BE2C (cell line): ENCODE measurements around the gene RNF111.
A peak's percentile ranks its signal among the peaks of the same experiment; 100 is the strongest.

Experiments
- DNase-seq: peaks from one replicate; pipeline ENCODE4 v3.0.0-alpha.2; 2020
- H3K27me3 ChIP-seq: fragments of 250-450 bp; sonication (Bioruptor Pico); 2 replicates; pipeline ENCODE4 v1.5.1; 2020; ENCODE audit warnings: mild to moderate bottlenecking
- H3K36me3 ChIP-seq: fragments of 250-450 bp; sonication (Bioruptor Pico); 2 replicates; pipeline ENCODE4 v1.5.1; 2020; ENCODE audit warnings: mild to moderate bottlenecking
- H3K4me1 ChIP-seq: fragments of 250-450 bp; sonication (Bioruptor Pico); 2 replicates; pipeline ENCODE4 v1.5.1; 2020
- H3K4me3 ChIP-seq: 2 replicates; pipeline ENCODE4 v1.5.1; 2011; ENCODE audit warnings: low read depth, low read length
- H3K9me3 ChIP-seq: fragments of 250-450 bp; sonication (Bioruptor Pico); 2 replicates; pipeline ENCODE4 v1.5.1; 2020
- CTCF ChIP-seq: IDR thresholded peaks from 2 replicates; pipeline ENCODE4 v1.5.1; 2012; ENCODE audit warnings: mild to moderate bottlenecking, low read depth, low read length

The RNF111 gene

DNA sequence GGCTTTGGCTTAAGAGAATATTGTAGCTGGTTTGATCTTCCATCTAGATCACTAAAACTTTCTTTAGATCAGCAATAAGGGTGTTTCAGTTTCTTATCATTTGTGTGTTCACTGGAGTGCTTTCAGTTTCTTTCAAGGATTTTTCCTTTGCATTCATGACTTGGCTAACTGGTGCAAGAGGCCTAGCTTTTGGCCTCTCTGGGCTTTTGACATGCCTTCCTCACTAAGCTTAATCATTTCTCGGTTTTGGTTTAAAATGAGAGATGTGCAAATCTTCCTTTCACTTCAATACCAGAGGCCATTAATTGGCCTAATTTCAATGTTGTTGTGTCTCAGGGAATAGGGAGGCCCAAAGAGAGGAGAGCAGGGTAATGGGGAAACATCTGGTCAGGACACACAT is 87.1 kb downstream of the RNF111 start:
- H3K27me3 ChIP-seq = no peaks in the 10 kb centered on the region
- DNase-seq = no peak
- H3K36me3 ChIP-seq = peaks cover 26% of the 10 kb centered on the region
- no peaks in the 10 kb centered on the region; the same call in 1 of the 2 replicates for H3K9me3 ChIP-seq
- no peak for TF ChIP-seq CTCF
- no peaks in the 10 kb centered on the region for H3K4me1 ChIP-seq
- no peak overlapping the region for H3K4me3 ChIP-seq

DNA sequence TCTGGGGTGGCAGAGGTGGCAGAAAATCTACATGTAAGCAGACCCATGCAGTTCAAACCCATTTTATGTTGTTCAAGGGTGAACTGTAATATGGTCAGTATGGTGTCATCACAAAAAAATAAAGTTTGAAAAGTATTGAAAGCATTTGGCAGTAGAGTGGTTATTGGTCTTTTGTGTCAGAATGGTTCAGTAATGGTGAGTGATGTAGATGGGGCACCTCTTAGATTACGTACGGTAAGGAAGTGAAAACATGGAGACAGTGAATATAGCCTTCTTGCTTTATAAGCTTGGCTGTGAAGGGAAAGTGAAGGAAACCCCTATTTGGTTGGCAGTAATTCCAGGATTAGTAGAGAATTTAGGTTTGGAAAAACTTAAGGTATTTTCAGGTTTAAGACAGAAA is 100.3 kb downstream of the RNF111 start:
- no peak overlapping the region for H3K4me3 ChIP-seq
- TF ChIP-seq CTCF = no peak
- H3K9me3 ChIP-seq = no peaks in the 10 kb centered on the region; the same call in 1 of the 2 replicates
- no peaks in the 10 kb centered on the region for H3K27me3 ChIP-seq
- DNase-seq = no peak
- H3K36me3 ChIP-seq = peaks cover 62% of the 10 kb centered on the region
- H3K4me1 ChIP-seq = no peaks in the 10 kb centered on the region

- no peaks in the 10 kb centered on the region for H3K27me3 ChIP-seq
- DNase-seq = no peak
- H3K36me3 ChIP-seq = peaks cover 59% of the 10 kb centered on the region
- TF ChIP-seq CTCF = no peak
- H3K4me3 ChIP-seq = no peak overlapping the region
- H3K4me1 ChIP-seq = no peaks in the 10 kb centered on the region
- H3K9me3 ChIP-seq = no peaks in the 10 kb centered on the region
Measured at GRCh38 chr15:59094077-59094476, 106.6 kb downstream of the RNF111 start.

DNA sequence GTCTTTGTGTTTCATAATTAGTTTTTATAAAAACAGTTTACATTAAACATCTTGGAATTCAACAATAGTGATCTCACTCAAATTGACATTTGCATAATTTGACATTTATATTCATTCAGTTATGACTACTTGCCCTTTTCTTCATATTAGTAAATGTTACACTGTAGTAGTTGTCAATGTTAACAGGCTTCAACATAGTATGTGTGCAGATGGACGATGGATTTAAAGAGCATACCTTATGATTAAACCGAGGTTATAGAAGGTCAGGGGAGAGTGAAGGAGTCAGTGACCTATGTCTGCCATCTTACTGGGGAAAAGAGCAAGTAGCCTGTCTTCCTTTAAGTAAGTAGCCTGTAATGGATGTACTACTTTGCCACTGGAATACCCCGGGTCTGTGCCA is 109.0 kb downstream of the RNF111 start:
- H3K27me3 ChIP-seq = no peaks in the 10 kb centered on the region
- DNase-seq = no peak
- TF ChIP-seq CTCF = no peak
- peaks cover 40% of the 10 kb centered on the region for H3K36me3 ChIP-seq
- H3K4me3 ChIP-seq = no peak overlapping the region
- no peaks in the 10 kb centered on the region for H3K9me3 ChIP-seq
- no peaks in the 10 kb centered on the region for H3K4me1 ChIP-seq

DNA sequence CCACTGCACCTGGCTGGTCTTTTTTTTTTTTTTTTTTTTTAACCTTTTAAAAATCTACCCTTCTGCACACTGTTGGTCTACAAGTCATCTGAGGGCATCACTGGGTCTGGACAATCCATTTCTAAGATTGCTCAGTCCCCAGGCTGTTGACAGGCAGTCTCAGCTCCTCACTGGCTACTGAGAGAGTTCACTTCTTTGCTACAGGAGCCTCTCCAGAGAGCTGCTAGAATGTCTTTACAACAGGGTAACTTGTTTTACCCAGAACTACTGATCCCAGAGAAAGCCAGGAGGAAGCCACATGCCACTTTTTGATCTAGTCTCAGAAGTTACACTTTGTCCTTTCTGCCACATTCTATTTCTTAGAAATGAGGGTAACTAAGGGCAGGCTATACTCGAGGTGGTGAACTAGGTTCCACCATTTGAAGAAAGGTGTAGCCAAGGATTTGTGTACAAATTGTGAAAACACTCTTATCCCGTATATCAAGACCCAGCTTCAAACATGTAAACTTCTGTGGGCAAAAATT is 111.8 kb downstream of the RNF111 start:
- Histone ChIP-seq H3K4me1 (no peaks in the 10 kb centered on the region; the same call in 1 of the 2 replicates), H3K9me3 (no peaks in the 10 kb centered on the region), H3K36me3 (peaks cover 25% of the 10 kb centered on the region), H3K27me3 (no peaks in the 10 kb centered on the region), H3K4me3 (no peak overlapping the region)
- TF ChIP-seq CTCF = no peak
- DNase-seq = no peak

GRCh38 chr15:59104602-59104911 is 117.1 kb downstream of the RNF111 start:
- TF ChIP-seq CTCF = no peak
- Histone ChIP-seq H3K36me3 (peaks cover 28% of the 10 kb centered on the region), H3K27me3 (no peaks in the 10 kb centered on the region), H3K4me1 (peaks cover 2% of the 10 kb centered on the region; the same call in 1 of the 2 replicates), H3K4me3 (peak overlapping the region; percentile 92), H3K9me3 (no peaks in the 10 kb centered on the region)
- DNase-seq = no peak
